GM12878 (cell line): ENCODE results near the gene CHMP6. TPM values are rescaled to one million over a fixed set of nuclear protein-coding genes. Genes with fewer than 3 reads are reported as not detected.

Experiments
- ATAC-seq: fragments of 200-7000 bp; cut with Tn5 transposase; 3 replicates; pipeline ENCODE4 v1.9.1; 2020; ENCODE audit warnings: mild to moderate bottlenecking, moderate library complexity
- BruUV-seq: library from RNA; stranded (reverse); fragments of 400-500 nt; replicated peaks from 2 replicates; lab custom pipeline; 2021; lab: Mats Ljungman, UMichigan
- CTCF ChIA-PET: fragments of 300-600 bp; sonication (Branson Sonifier 250); formaldehyde crosslinking; extraction: SDS; loops from one replicate; lab custom pipeline; 2021; ENCODE audit warnings: inconsistent platforms; lab: Yijun Ruan, JAX
- POLR2A ChIA-PET: fragments of 350-600 bp; formaldehyde crosslinking; extraction: SDS; loops from one replicate; lab custom pipeline; 2021; ENCODE audit warnings: inconsistent platforms; lab: Charles Lee
- RAD21 ChIA-PET: fragments of 300-600 bp; sonication (Branson Sonifier 250); formaldehyde crosslinking; loops from one replicate; lab custom pipeline; 2023; ENCODE audit warnings: antibody characterized with exemption; ENCODE audit not compliant: unreplicated experiment; lab: Charles Lee
- SMC1A ChIA-PET: fragments of 300-600 bp; sonication (Branson Sonifier 250); formaldehyde crosslinking; loops from one replicate; lab custom pipeline; 2023; ENCODE audit not compliant: unreplicated experiment, uncharacterized antibody; lab: Charles Lee
- DNase-seq: peaks from one replicate; pipeline ENCODE4 v3.0.0-alpha.2; 2011; ENCODE audit warnings: low read depth, low spot score
- FAIRE-seq: peaks from 3 replicates; lab custom pipeline; 2011; peaks lifted over from hg19 to GRCh38; lab: Jason Lieb, UNC
- H2AFZ ChIP-seq: 2 replicates; pipeline ENCODE4 v1.6.0; 2011; ENCODE audit warnings: low read depth, low read length, control low read depth; ENCODE audit not compliant: control insufficient read depth
- H3K27ac ChIP-seq: 2 replicates; pipeline ENCODE4 v1.5.1; 2011; ENCODE audit warnings: control low read depth; ENCODE audit not compliant: control insufficient read depth, insufficient read depth
- H3K27me3 ChIP-seq, 2 experiments: replicated peaks in 1 of 2; 2 replicates each; pipeline versions ENCODE4 v1.6.0 to v1.6.1; 2011; ENCODE audit warnings: low read length in 1 of 2; ENCODE audit not compliant: control insufficient read depth in 2 of 2, insufficient read depth in 2 of 2
- H3K36me3 ChIP-seq, 2 experiments: 2 replicates each; pipeline ENCODE4 v1.5.1; 2011; ENCODE audit warnings: low read length in 1 of 2; ENCODE audit not compliant: control insufficient read depth in 2 of 2, insufficient read depth in 2 of 2
- H3K4me1 ChIP-seq: 2 replicates; pipeline ENCODE4 v1.6.1; 2011; ENCODE audit warnings: mild to moderate bottlenecking, low read length, moderate library complexity, mixed read lengths; ENCODE audit not compliant: control insufficient read depth, insufficient read depth
- H3K4me2 ChIP-seq: 2 replicates; pipeline ENCODE4 v1.6.0; 2011; ENCODE audit warnings: control low read depth; ENCODE audit not compliant: control insufficient read depth, insufficient read depth
- H3K4me3 ChIP-seq: fragments of 200-600 bp; sonication (generic); 2 replicates; pipeline ENCODE4 v1.5.1; 2016
- H3K79me2 ChIP-seq: 2 replicates; pipeline ENCODE4 v1.6.0; 2011; ENCODE audit warnings: low read length; ENCODE audit not compliant: control insufficient read depth, insufficient read depth
- H3K9ac ChIP-seq: 2 replicates; pipeline ENCODE4 v1.8.0; 2011; ENCODE audit warnings: low read length, control low read depth, mixed read lengths; ENCODE audit not compliant: control insufficient read depth, insufficient read depth
- H3K9me3 ChIP-seq: replicated peaks from 3 replicates; pipeline ENCODE4 v1.5.1; 2011; ENCODE audit warnings: mild to moderate bottlenecking, low read length; ENCODE audit not compliant: control insufficient read depth, insufficient read depth
- H4K20me1 ChIP-seq: 2 replicates; pipeline ENCODE4 v1.6.0; 2011; ENCODE audit not compliant: control insufficient read depth, insufficient read depth
- EP300 ChIP-seq, 2 experiments: fragments of 150-350 bp in 1 of 2; IDR thresholded peaks; 2 replicates each; pipeline ENCODE4 v1.6.1; 2011 to 2012; ENCODE audit warnings: low read depth in 2 of 2, low read length in 2 of 2, borderline replicate concordance in 1 of 2, improper control_type of control experiment in 1 of 2, inconsistent platforms in 1 of 2; ENCODE audit not compliant: control insufficient read depth in 1 of 2
- ETV6 ChIP-seq, 2 experiments: fragments of 450-650 bp in 1 of 2; IDR thresholded peaks in 1 of 2; conservative IDR thresholded peaks in 1 of 2; 2 replicates each; pipeline ENCODE4 v1.6.1; 2014; ENCODE audit warnings: antibody characterized with exemption in 1 of 2, borderline replicate concordance in 1 of 2, low read depth in 1 of 2, mild to moderate bottlenecking in 1 of 2, moderate library complexity in 1 of 2
- FOS ChIP-seq: IDR thresholded peaks from 3 replicates; pipeline ENCODE4 v1.6.1; 2011; ENCODE audit warnings: borderline replicate concordance; ENCODE audit not compliant: insufficient read length; ENCODE audit errors: extremely low read depth
- POU2F2 ChIP-seq: IDR thresholded peaks from 3 replicates; pipeline ENCODE4 v1.6.1; 2011; ENCODE audit warnings: low read depth, mild to moderate bottlenecking, low read length, borderline replicate concordance
- RBBP5 ChIP-seq: fragments of 200-600 bp; sonication (generic); conservative IDR thresholded peaks from 2 replicates; pipeline ENCODE4 v1.6.1; 2016
- STAT1 ChIP-seq: fragments of 450-650 bp; conservative IDR thresholded peaks from 2 replicates; pipeline ENCODE4 v1.6.1; 2014; ENCODE audit warnings: antibody characterized with exemption, mild to moderate bottlenecking
- WGBS: methylation state at CpG from one replicate; pipeline ENCODE4 v1.1.6; 2016; ENCODE audit warnings: low lambda C conversion rate; ENCODE audit not compliant: insufficient replicate concordance, insufficient coverage; ENCODE audit errors: missing lambda C conversion rate; 5-methylcytosine and 5-hydroxymethylcytosine counted together
- in situ Hi-C: fragments of 300-500 bp; cut with MboI; formaldehyde crosslinking; loops from 9 replicates; pipeline ENCODE4 v1.14.3; 2018; ENCODE audit warnings: mixed read lengths
- intact Hi-C: fragments of 100-400 bp; cut with micrococcal nuclease; formaldehyde crosslinking; loops from one replicate; pipeline ENCODE4 v1.14.2; 2022; ENCODE audit not compliant: unreplicated experiment
- polyA plus RNA-seq, 11 experiments: library from polyadenylated mRNA; depleted of rRNA in 4 of 11; unstranded in 6 of 11; stranded (reverse) in 5 of 11; fragments of >200 nt; fragmentation: Nextera tagmentation in 4 of 11; fragmentation: Illumina TruSeq in 1 of 11; extraction: Ambion mirVana in 4 of 11; extraction: Trizol in 1 of 11; gene quantifications; 1 replicate in 1 of 11; 2 replicates in 10 of 11; pipeline versions ENCODE4 v1.2.1 to v1.2.3, GENCODE V29; 2011 to 2016; ENCODE audit warnings: inconsistent platforms in 2 of 11, missing spikeins in 2 of 11, low read depth in 1 of 11
- total RNA-seq, 4 experiments: library from RNA; depleted of rRNA in 3 of 4; stranded (reverse); fragments of >200 nt in 3 of 4; fragmentation: Illumina TruSeq in 1 of 4; extraction: Trizol in 1 of 4; gene quantifications; 2 replicates each; pipeline versions ENCODE4 v1.2.1 to v1.2.3, GENCODE V29; 2013 to 2021
- TF ChIP-seq, protein P1 (sequence below): IDR thresholded peaks from 2 replicates; pipeline ENCODE4 v1.6.1; 2011; ENCODE audit warnings: mild to moderate bottlenecking, low read depth, low read length, moderate library complexity; ENCODE audit not compliant: insufficient replicate concordance
- TF ChIP-seq, protein P2 (sequence below): IDR thresholded peaks from 2 replicates; pipeline ENCODE4 v1.6.1; 2012; ENCODE audit warnings: low read depth, low read length, improper control_type of control experiment
- TF ChIP-seq, protein P3 (sequence below): IDR thresholded peaks from 2 replicates; pipeline ENCODE4 v1.6.1; 2011; ENCODE audit warnings: low read depth, mild to moderate bottlenecking, low read length, moderate library complexity, borderline replicate concordance; ENCODE audit errors: extremely low read depth
- TF ChIP-seq, protein P4 (sequence below): fragments of 450-650 bp; IDR thresholded peaks from 2 replicates; pipeline ENCODE4 v1.6.1; 2018; ENCODE audit warnings: mild to moderate bottlenecking, low read depth, moderate library complexity; ENCODE audit not compliant: partially characterized antibody

CHMP6 gene
- total and polyA plus RNA-seq, 10 of the 15 experiments (the other 5 are each of a cell fraction or from before 2014, with no cell fraction given) = 0.21 to 37.9 (median 14.7) TPM

DNA sequence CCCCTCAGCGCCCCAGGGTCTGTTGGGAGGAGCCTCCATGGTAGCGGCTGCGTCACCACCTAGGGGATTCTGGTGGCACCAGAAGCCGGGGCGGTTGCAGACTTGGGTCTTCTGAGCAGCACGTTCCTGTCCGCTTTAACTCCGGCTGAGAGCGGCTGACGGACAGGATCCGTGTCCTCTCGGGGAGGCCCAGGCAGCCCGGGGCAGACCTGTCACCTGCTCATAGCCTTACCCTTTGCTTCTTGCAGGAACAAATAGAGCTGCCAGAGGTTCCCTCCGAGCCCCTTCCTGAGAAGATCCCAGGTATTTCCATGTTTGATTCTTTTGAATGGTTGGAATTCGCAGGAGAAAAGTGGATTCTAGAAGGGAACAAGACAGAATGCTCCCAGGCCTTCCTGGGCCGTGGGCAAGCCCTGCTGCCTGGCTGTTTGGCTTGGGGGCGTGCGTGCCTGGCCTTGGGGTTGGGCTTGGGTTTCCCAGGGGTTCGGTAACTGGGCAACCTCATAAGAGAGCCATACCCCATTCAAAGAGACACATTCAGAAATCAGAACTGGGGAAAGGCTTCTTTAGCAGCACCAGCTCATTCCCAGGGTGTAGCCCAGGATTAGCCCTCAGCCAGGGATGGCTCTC lies 6.6 kb downstream of the CHMP6 start (continued):
- TF ChIP-seq, protein P1, sequence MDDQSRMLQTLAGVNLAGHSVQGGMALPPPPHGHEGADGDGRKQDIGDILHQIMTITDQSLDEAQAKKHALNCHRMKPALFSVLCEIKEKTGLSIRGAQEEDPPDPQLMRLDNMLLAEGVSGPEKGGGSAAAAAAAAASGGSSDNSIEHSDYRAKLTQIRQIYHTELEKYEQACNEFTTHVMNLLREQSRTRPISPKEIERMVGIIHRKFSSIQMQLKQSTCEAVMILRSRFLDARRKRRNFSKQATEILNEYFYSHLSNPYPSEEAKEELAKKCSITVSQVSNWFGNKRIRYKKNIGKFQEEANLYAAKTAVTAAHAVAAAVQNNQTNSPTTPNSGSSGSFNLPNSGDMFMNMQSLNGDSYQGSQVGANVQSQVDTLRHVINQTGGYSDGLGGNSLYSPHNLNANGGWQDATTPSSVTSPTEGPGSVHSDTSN = no peak
- TF ChIP-seq POU2F2 (no peak), EP300 (IDR thresholded peaks at IDR 0.05; ENCODE audit: borderline replicate concordance in 1 of 2, control insufficient read depth in 1 of 2, low read depth in 2 of 2, low read length in 2 of 2) (no peak), FOS (no peak), RBBP5 (no peak), STAT1 (no peak)
- TF ChIP-seq, protein P2, sequence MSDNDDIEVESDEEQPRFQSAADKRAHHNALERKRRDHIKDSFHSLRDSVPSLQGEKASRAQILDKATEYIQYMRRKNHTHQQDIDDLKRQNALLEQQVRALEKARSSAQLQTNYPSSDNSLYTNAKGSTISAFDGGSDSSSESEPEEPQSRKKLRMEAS = no peak
- TF ChIP-seq, protein P3, sequence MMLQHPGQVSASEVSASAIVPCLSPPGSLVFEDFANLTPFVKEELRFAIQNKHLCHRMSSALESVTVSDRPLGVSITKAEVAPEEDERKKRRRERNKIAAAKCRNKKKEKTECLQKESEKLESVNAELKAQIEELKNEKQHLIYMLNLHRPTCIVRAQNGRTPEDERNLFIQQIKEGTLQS = no peak

DNA sequence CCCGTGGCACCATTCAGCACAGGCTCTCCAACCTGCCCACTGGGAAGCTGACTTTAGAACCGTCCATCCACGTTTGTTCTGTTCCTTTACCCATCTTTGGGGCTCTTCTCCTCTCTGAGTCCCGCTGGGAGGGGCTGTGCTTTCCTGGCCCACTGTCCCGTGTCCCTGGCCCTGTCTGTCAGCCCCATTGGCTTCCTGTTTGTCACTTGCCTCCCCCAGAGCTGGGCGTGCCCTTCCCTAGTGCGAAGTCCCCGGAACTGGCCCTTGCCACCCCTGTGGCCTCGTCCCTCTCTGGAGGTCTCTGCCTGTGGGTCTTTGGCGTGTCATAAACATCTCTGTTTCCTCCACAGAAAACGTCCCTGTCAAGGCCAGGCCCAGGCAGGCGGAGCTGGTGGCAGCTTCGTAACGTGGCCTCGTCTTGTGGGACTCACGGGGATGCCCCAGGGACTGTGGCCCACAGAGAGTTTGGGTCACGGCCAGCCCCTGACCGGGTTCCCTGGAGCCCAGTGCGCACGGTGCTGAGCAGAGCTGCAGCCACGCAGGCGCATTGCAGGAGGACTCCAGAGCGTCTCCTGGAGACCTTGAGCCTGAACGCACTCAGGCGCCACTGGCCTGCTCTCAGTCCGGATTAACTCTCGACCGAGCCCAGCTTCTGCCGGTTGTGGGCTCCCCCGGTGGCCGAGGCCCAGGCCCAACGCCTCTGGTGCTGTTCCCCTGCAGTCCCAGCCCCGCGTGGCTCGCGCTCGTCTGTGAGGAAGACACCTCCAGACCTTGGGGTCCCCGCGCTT lies 7.3 kb downstream of the CHMP6 start:
- no TSS peak for BruUV-seq
- in situ Hi-C loops = no loop called here
- Histone ChIP-seq H3K9me3 (no peaks in the 10 kb centered on the region), H3K4me3 (no peak overlapping the region), H3K27ac (no peak overlapping the region), H3K27me3 (no peaks in the 10 kb centered on the region), H4K20me1 (no peaks in the 10 kb centered on the region; the same call in 1 of the 2 replicates), H3K36me3 (peaks cover 2 to 8% of the 10 kb centered on the region in 2 experiments; a peak in 3 of 4 replicates), H3K4me1 (no peaks in the 10 kb centered on the region), H3K79me2 (no peaks in the 10 kb centered on the region), H3K9ac (no peak overlapping the region), H3K4me2 (no peak overlapping the region), H2AFZ (no peak overlapping the region)
- no peak for FAIRE-seq
- intact Hi-C loops = no loop called here
- ChIA-PET RAD21 (no interaction called here), SMC1A (no interaction called here), CTCF (no interaction called here), POLR2A (no interaction called here)
- WGBS = 87% methylated on average over 28 of the region's 39 CpGs
- no peak for ATAC-seq
- no peak for DNase-seq
- TF ChIP-seq, protein P3 = no peak
- no peak for TF ChIP-seq ETV6 (conservative IDR thresholded peaks at IDR 0.05 in 1 of 2, IDR thresholded peaks at IDR 0.05 in 1 of 2; ENCODE audit: borderline replicate concordance in 1 of 2, low read depth in 1 of 2)
- TF ChIP-seq, protein P4, sequence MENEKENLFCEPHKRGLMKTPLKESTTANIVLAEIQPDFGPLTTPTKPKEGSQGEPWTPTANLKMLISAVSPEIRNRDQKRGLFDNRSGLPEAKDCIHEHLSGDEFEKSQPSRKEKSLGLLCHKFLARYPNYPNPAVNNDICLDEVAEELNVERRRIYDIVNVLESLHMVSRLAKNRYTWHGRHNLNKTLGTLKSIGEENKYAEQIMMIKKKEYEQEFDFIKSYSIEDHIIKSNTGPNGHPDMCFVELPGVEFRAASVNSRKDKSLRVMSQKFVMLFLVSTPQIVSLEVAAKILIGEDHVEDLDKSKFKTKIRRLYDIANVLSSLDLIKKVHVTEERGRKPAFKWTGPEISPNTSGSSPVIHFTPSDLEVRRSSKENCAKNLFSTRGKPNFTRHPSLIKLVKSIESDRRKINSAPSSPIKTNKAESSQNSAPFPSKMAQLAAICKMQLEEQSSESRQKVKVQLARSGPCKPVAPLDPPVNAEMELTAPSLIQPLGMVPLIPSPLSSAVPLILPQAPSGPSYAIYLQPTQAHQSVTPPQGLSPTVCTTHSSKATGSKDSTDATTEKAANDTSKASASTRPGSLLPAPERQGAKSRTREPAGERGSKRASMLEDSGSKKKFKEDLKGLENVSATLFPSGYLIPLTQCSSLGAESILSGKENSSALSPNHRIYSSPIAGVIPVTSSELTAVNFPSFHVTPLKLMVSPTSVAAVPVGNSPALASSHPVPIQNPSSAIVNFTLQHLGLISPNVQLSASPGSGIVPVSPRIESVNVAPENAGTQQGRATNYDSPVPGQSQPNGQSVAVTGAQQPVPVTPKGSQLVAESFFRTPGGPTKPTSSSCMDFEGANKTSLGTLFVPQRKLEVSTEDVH = no peak
